Large intestine (tissue), 3 donors: ENCODE measurements around the gene PIAS4. TPM values are rescaled to one million over a fixed set of nuclear protein-coding genes. Genes with fewer than 3 reads are reported as not detected.

ENCODE experiments used
- DNase-seq, 2 donors: peaks; one replicate each; pipeline versions ENCODE4 v3.0.0 to v3.0.0-alpha.2; 2013
- H3K27ac ChIP-seq: one replicate; pipeline ENCODE4 v1.5.1; 2013; ENCODE audit warnings: low read length
- H3K27me3 ChIP-seq: 2 replicates; pipeline ENCODE4 v1.6.1; 2013; ENCODE audit warnings: low read length; ENCODE audit not compliant: control insufficient read depth, insufficient read depth
- H3K36me3 ChIP-seq: 2 replicates; pipeline ENCODE4 v1.6.1; 2013; ENCODE audit warnings: low read length; ENCODE audit not compliant: control insufficient read depth, insufficient read depth
- H3K4me1 ChIP-seq: one replicate; pipeline ENCODE4 v1.6.1; 2013; ENCODE audit warnings: low read length; ENCODE audit not compliant: control insufficient read depth, insufficient read depth
- H3K4me3 ChIP-seq: one replicate; pipeline ENCODE4 v1.5.1; 2013; ENCODE audit warnings: low read length
- H3K9me3 ChIP-seq: one replicate; pipeline ENCODE4 v1.6.1; 2013; ENCODE audit warnings: mild to moderate bottlenecking, low read depth, low read length, moderate library complexity; ENCODE audit not compliant: control insufficient read depth
- WGBS: methylation state at CpG from one replicate; pipeline ENCODE4 v1.1.5; 2013; ENCODE audit warnings: low lambda C conversion rate; ENCODE audit not compliant: insufficient coverage; 5-methylcytosine and 5-hydroxymethylcytosine counted together
- polyA plus RNA-seq: library from polyadenylated mRNA; unstranded; fragments of 120-200 nt; gene quantifications from one replicate; pipeline ENCODE4 v1.2.1, GENCODE V29; 2013

Gene PIAS4
- polyA plus RNA-seq, 1 donor = 26.8 TPM

DNA sequence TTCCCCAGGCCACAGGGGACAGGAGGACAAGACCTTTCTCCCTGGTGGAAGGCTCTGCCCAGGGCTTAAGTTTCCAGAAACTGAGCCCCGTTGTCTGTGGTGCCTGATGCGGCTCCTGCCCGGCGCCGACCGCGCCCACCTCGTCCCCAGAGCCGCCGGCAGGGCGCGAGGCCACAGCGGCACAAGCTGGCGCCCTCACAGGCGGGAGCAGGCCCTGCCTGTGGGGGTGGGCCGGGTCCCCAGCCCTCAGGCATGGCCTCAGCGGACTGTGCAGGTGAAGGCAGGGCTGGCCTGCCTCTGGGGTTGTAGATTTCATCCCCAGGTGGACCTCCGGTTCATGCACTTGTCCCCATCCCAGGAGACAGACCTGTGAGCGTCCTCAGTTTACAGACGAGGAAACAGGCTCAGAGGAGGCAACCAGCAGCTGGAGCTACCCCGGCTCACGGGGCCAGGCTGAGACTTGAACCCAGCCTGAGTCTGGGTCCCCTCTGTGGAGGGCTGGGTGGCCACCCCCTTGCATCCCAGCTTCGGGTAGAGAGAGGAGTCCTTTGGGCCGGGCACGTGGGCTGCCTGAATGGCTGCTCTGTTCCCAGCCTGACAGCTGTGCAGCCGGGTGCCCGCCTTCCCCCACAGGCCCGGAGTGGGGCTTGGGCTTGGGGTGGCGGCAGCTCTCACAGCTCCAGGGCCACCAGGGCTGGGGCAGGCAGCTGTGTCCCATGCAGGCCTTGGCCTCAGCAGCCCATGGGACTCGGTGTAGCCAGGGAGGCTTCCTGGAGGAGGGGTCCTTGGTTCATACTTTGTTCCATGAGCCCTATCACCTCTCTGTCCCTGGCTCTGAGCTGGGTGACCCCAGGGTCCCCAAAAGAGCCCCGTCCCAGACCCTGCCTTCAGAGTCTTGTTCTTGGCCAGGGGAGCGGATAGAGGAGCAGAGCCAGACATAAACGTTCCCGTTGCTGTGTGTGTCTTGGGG lies 26.8 kb downstream of the PIAS4 start:
- H3K4me1 ChIP-seq = peaks cover 4% of the 10 kb centered on the region
- H3K4me3 ChIP-seq = no peak overlapping the region
- H3K9me3 ChIP-seq = peaks cover 20% of the 10 kb centered on the region
- DNase-seq = no peak
- WGBS = no CpG with 5 or more reads among the region's 34 CpGs
- no peaks in the 10 kb centered on the region for H3K27me3 ChIP-seq
- peaks cover 76% of the 10 kb centered on the region for H3K36me3 ChIP-seq
- no peak overlapping the region for H3K27ac ChIP-seq

DNA sequence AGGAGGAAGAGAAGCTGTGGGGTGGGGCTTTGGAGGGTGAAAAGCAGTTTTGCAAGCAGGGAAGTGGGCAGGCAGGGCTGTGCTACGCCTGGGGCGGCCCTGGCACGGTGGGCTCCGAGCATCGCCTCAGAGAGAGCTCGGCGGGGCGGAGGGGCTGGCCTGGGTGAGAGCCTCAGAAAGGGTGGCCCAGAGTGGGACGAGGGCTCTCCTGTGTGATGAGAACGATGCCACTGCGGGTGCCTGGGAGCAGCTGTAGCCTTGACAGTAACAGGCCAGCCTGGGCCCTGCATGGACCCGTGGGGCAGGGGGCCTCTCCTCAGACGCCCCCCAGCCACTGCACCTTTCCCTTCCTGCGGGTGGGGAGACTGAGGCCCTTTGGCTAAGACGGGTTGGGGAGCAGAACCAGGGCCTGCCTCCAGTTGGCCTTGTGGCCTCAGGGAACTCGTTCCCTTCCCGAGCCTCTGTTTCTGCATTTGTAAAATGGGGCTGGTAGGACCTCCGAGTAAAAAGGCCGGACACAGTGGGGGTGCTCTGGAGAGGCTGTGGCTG lies 27.6 kb downstream of the PIAS4 start:
- Histone ChIP-seq H3K27me3 (no peaks in the 10 kb centered on the region), H3K27ac (no peak overlapping the region), H3K4me1 (peaks cover 4% of the 10 kb centered on the region), H3K36me3 (peaks cover 73% of the 10 kb centered on the region), H3K4me3 (no peak overlapping the region), H3K9me3 (peaks cover 20% of the 10 kb centered on the region)
- no CpG with 5 or more reads among the region's 19 CpGs for WGBS
- no peak for DNase-seq

DNA sequence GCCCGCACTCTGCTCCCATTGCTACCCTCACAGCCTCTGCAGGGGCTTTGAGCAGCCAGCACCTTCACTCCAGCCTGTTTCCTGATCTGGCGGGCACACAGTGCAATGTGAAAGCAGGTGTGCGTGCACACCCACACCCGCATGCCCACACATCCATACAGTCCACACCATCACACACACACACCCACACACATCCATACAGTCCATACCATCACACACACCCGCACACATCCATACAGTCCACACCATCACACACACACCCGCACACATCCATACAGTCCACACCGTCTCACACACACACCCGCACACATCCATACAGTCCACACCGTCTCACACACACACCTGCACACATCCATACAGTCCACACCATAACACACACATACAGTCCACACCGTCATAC lies 28.0 kb downstream of the PIAS4 start:
- Histone ChIP-seq H3K27me3 (no peaks in the 10 kb centered on the region), H3K4me3 (no peak overlapping the region), H3K36me3 (peaks cover 72% of the 10 kb centered on the region), H3K27ac (no peak overlapping the region), H3K9me3 (peaks cover 20% of the 10 kb centered on the region), H3K4me1 (peaks cover 4% of the 10 kb centered on the region)
- no peak for DNase-seq
- WGBS = no CpG with 5 or more reads among the region's 10 CpGs

DNA sequence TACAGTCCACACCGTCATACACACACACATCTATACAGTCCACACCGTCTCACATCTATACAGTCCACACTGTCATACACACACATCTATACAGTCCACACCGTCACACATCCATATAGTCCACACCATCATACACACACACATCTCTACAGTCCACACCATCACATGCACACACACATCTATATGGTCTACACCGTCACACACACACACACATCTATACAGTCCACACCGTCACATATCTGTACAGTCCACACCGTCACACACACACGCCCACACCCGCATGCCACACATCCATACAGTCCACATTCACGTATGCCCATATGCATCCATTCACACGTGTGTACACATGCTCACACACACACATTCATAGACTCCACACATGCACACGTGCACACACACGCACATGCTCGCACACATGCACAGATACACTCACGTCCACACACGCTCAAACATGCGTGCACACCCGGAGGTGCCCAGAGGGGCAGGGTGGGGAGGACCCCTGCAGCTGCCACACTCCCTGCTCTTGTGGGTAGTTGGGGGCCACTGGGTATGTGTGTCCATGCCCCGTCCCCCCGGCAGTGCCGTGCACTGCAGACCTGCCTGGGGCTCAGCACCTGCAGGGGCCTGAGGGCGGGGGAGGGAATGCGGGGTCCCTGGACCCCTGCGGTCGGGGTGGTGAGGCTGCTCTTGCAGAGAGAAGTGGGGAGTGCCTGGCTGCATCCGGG lies 29.2 kb downstream of the PIAS4 start:
- Histone ChIP-seq H3K9me3 (peaks cover 20% of the 10 kb centered on the region), H3K27ac (no peak overlapping the region), H3K4me3 (no peak overlapping the region), H3K36me3 (peaks cover 62% of the 10 kb centered on the region), H3K4me1 (peaks cover 4% of the 10 kb centered on the region), H3K27me3 (no peaks in the 10 kb centered on the region)
- DNase-seq = no peak
- WGBS = 100% methylated on average over 2 of the region's 25 CpGs

DNA sequence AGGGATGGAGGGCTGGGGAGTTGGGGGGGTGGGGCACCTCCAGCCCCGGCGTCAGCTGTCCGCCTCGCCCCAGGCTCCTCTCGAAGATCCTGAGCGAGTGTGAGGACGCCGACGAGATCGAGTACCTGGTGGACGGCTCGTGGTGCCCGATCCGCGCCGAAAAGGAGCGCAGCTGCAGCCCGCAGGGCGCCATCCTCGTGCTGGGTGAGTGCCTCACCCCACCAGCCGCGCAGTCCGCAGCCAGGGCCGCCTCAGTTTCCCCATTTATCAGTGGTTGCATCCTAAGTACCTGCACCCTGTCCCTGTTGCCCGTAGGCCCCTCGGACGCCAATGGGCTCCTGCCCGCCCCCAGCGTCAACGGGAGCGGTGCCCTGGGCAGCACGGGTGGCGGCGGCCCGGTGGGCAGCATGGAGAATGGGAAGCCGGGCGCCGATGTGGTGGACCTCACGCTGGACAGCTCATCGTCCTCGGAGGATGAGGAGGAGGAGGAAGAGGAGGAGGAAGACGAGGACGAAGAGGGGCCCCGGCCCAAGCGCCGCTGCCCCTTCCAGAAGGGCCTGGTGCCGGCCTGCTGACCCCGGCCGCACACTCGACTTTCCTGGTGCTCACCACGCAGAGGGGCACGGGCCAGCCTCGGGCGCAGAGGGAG lies 29.9 kb downstream of the PIAS4 start:
- Histone ChIP-seq H3K27ac (no peak overlapping the region), H3K4me1 (peaks cover 5% of the 10 kb centered on the region), H3K27me3 (no peaks in the 10 kb centered on the region), H3K9me3 (peaks cover 20% of the 10 kb centered on the region), H3K36me3 (peaks cover 57% of the 10 kb centered on the region), H3K4me3 (no peak overlapping the region)
- WGBS = no CpG with 5 or more reads among the region's 54 CpGs
- DNase-seq = no peak

DNA sequence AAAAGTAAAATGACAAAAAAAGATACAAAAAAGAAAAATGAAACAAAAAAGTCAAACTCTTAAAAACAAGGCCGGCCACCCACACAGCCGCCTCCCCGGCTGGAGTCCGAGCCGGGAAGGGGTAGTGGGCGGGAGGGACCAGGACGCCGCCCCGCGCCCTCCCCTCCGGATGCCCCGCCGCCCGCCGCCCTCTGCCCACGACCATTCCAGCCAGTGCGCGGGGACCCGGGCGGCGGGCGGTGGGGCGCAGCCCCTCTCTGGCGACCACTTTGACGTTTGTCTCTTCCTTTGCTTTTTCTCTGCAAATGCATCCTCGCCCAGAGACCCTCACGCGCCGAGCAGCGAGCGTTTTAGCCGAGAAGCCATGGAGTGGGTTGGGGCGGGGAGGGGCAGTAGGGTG lies 30.5 kb downstream of the PIAS4 start:
- peaks cover 20% of the 10 kb centered on the region for H3K9me3 ChIP-seq
- H3K36me3 ChIP-seq = peaks cover 53% of the 10 kb centered on the region
- DNase-seq = no peak
- no CpG with 5 or more reads among the region's 33 CpGs for WGBS
- H3K27me3 ChIP-seq = no peaks in the 10 kb centered on the region
- H3K4me3 ChIP-seq = no peak overlapping the region
- H3K27ac ChIP-seq = no peak overlapping the region
- H3K4me1 ChIP-seq = peaks cover 11% of the 10 kb centered on the region

DNA sequence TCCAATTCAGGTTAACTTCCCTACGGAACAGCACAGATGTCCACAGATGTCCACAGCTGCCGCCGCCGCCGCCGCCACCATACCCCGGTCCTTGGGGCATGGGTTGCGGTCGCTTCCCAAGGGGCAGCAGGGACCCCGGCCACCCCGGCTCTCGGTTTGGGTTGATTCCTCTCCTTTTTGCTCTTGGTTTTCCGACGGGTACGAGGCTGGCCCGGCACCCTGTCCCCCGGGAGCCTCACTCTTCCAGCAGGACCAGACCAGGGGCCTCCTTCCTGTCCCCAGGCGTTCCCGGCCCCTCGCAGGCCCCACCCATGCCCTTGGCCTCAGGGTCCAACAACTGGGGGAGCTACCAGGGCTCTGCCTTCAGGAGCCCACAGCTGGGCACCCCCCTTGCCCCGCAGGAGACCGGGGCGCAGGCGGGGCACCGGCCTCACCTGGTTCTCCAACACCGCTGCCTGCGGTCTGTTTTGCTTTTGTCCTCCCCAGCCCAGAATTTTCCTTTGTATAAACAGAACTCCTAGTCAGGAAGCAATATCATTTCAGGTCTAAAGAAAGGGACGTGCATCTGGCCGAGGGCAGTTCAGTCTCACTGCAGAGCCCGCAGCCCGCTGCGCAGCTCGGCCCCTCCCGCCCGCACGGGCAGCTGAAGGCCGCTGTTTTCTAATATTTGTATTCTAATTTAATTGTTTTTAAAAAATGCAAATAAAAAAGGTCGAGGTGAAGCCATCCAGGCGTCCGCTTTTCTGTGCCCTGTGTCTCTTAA lies 31.3 kb downstream of the PIAS4 start:
- Histone ChIP-seq H3K27me3 (no peaks in the 10 kb centered on the region), H3K9me3 (peaks cover 20% of the 10 kb centered on the region), H3K36me3 (peaks cover 48% of the 10 kb centered on the region), H3K27ac (no peak overlapping the region), H3K4me1 (peaks cover 12% of the 10 kb centered on the region), H3K4me3 (no peak overlapping the region)
- WGBS = no CpG with 5 or more reads among the region's 40 CpGs
- DNase-seq = no peak

DNA sequence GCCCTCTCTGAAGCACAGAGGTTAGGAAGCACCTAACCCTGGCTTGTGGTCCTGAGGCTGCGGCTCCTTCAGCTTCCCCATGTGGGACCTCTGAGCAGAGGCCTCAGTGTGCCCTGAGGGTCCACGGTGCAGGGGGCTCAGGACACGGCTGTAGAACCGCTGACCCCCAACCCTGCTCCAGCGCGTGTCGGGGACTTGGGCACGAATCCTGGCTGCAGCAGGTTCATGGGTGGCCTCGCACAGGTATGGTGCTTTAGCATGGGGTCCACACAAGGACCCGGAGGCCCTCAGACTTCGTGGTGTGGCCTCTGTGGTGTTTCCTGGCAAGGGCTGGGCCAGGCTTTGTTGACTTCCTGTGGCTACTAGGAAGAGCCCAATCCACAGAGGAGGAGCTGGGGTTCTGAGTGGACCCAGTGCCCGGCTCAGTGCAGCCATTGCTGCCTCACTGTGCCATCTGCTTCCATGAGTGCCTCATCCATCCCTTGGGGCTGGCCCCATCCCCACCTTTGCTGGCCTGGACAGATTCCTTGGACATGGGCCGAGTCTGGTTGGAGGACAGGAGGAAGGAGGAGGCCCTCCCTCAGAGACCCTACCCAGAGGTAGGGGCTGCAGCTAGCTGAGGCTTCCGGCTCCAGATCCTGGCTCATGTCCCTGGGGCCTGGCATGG lies 34.7 kb downstream of the PIAS4 start:
- Histone ChIP-seq H3K4me3 (no peak overlapping the region), H3K9me3 (peaks cover 9% of the 10 kb centered on the region), H3K36me3 (peaks cover 39% of the 10 kb centered on the region), H3K4me1 (peaks cover 17% of the 10 kb centered on the region), H3K27me3 (no peaks in the 10 kb centered on the region), H3K27ac (peak overlapping the region; percentile 45)
- DNase-seq = no peak
- no CpG with 5 or more reads among the region's 14 CpGs for WGBS

DNA sequence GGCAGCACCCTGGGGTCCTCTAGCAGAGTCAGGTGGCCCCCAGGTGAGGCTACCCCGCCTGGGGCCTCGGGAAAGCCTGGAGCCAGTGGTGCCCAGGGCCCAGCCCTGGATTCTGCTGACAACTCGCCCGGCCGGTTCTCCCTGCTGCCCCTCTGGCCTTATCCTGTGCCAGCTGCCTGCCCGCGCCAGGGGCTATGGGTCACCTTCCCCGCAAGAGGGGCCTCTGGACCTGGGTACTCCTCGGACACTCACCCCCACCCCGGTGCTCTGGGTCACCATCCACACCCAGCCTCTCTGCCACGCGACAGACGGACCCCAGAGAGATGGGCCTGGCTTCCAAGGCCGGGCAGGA lies 35.2 kb downstream of the PIAS4 start:
- no peaks in the 10 kb centered on the region for H3K27me3 ChIP-seq
- H3K27ac ChIP-seq = peak overlapping the region; percentile 45
- H3K4me3 ChIP-seq = no peak overlapping the region
- H3K4me1 ChIP-seq = peaks cover 17% of the 10 kb centered on the region
- no CpG with 5 or more reads among the region's 14 CpGs for WGBS
- peaks cover 39% of the 10 kb centered on the region for H3K36me3 ChIP-seq
- peaks cover 7% of the 10 kb centered on the region for H3K9me3 ChIP-seq
- peak in 1 of 2 donors; percentile 34 for DNase-seq
